Measurements from ENCODE around the gene PECR. TPM values are rescaled to one million over a fixed set of nuclear protein-coding genes. Genes with fewer than 3 reads are reported as not detected.

PECR gene
- total and polyA plus RNA-seq, 9 of the 15 experiments (the other 6 are each of a cell fraction or from before 2014, with no cell fraction given): 1.1 to 10.3 (median 8.2) TPM

GRCh38 chr2:216108967-216109921, 27.6 kb upstream of the PECR start, which contains the start of gene XRCC5 (continued):
- TF ChIP-seq E2F8 (IDR thresholded peaks at IDR 0.05; ENCODE audit: low read depth, partially characterized antibody) (peak; percentile 81), RBM15 (IDR thresholded peaks at IDR 0.05; ENCODE audit: insufficient read depth, low read length) (no peak), DDX20 (tag; IDR thresholded peaks at IDR 0.05; ENCODE audit: low read depth) (no peak), PTBP1 (IDR thresholded peaks at IDR 0.05; ENCODE audit: low read depth, low read length) (no peak), RBM14 (IDR thresholded peaks at IDR 0.05; ENCODE audit: borderline replicate concordance, insufficient read depth, low read depth, low read length) (no peak), CC2D1A (IDR thresholded peaks at IDR 0.05) (no peak), HDAC2 (IDR thresholded peaks at IDR 0.05) (no peak), ZNF785 (CRISPR knock-in tag; IDR thresholded peaks at IDR 0.05) (no peak), BRCA1 (IDR thresholded peaks at IDR 0.05) (no peak), BRCA1 (CRISPR knock-in tag; IDR thresholded peaks at IDR 0.05) (no peak), ZNF263 (CRISPR knock-in tag; IDR thresholded peaks at IDR 0.05; ENCODE audit: borderline replicate concordance) (no peak), RHOXF2B (CRISPR knock-in tag; conservative IDR thresholded peaks at IDR 0.05) (no peak), TSHZ1 (CRISPR knock-in tag; IDR thresholded peaks at IDR 0.05) (no peak), ZNF184 (CRISPR knock-in tag; IDR thresholded peaks at IDR 0.05) (no peak), HMGXB4 (CRISPR knock-in tag; IDR thresholded peaks at IDR 0.05) (no peak), ZBTB7A (IDR thresholded peaks at IDR 0.05; ENCODE audit: borderline replicate concordance, control insufficient read depth, low read depth, low read length) (no peak), ZNF23 (CRISPR knock-in tag; IDR thresholded peaks at IDR 0.05) (no peak), MAFK (IDR thresholded peaks at IDR 0.05; ENCODE audit: low read length) (no peak), ZNF280B (CRISPR knock-in tag; IDR thresholded peaks at IDR 0.05) (no peak)
